Measurements from ENCODE around the gene KATNAL2.

Gene KATNAL2

DNA sequence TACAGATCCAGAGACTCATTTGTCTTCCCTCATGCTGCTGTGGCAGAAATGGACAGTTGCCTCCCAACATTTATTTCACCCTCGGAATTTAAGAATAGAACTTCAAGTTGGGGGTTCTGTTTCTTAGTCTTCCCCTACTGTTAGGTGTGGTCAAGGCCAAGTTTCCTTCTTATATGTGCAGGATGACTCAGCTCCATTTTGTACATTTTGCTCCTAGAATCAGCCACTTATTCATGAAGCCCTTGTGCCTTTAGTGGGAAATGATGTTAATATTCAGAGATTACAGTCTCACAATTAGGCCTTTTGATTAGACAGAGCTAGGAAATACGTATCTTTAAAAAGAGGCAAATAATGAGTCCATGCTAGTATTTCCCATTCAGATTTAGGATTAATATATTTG, 164.2 kb downstream of the KATNAL2 start:
- H3K4me3 ChIP-seq (ENCODE audit: low read length) = no peak overlapping the region
- DNase-seq (ENCODE audit: low read depth) = no peak
- TF ChIP-seq, protein P1, sequence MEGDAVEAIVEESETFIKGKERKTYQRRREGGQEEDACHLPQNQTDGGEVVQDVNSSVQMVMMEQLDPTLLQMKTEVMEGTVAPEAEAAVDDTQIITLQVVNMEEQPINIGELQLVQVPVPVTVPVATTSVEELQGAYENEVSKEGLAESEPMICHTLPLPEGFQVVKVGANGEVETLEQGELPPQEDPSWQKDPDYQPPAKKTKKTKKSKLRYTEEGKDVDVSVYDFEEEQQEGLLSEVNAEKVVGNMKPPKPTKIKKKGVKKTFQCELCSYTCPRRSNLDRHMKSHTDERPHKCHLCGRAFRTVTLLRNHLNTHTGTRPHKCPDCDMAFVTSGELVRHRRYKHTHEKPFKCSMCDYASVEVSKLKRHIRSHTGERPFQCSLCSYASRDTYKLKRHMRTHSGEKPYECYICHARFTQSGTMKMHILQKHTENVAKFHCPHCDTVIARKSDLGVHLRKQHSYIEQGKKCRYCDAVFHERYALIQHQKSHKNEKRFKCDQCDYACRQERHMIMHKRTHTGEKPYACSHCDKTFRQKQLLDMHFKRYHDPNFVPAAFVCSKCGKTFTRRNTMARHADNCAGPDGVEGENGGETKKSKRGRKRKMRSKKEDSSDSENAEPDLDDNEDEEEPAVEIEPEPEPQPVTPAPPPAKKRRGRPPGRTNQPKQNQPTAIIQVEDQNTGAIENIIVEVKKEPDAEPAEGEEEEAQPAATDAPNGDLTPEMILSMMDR (conservative IDR thresholded peaks at IDR 0.05; ENCODE audit: low read depth, low read length) = no peak

DNA sequence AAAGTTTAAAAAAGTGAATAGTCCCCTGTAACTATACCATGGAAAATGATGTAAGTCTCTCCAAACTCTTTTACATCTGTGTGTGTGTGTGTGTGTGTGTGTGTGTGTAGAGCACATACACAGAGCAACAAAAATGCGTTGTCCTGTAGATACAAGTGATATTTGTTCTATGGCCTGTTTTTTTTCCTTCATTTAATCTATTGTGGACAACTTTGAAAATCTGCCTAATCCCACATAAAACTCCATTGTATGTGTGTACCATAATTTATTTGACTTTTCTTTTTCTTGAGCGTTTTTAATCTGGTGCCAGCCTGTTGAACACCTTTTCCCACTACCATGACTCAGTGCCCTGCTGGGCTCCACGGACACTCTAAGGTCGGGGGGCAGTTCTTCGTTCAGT, 170.3 kb downstream of the KATNAL2 start:
- no peak for DNase-seq (ENCODE audit: low read depth)
- H3K4me3 ChIP-seq (ENCODE audit: low read length) = no peak overlapping the region
- TF ChIP-seq, protein P1 (conservative IDR thresholded peaks at IDR 0.05; ENCODE audit: low read depth, low read length) = no peak

DNA sequence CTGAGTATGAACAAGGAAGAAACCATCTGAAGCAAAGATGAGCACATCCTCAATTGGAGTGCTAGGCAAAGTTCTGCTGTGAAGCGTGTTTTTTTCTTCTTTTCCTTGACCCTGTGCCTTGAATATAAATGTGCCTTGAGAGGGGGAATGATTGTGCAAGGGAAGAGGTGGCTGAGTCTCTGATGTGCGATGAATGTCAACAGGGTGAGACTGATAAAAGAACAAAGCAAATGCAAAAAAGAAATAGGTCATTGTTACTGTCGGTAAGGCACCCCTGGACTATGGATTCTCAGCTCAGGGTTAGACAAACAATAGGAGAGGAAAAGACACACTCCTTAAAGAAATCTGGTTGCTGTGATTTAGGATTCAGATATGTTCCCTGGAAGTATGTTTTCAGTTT, 178.4 kb downstream of the KATNAL2 start:
- TF ChIP-seq, protein P1 (conservative IDR thresholded peaks at IDR 0.05; ENCODE audit: low read depth, low read length) = no peak
- H3K4me3 ChIP-seq (ENCODE audit: low read length) = no peak overlapping the region
- DNase-seq (ENCODE audit: low read depth) = no peak

- TF ChIP-seq, protein P1 (conservative IDR thresholded peaks at IDR 0.05; ENCODE audit: low read depth, low read length) = peak; percentile 84
- no peak overlapping the region for H3K4me3 ChIP-seq (ENCODE audit: low read length)
Measured at GRCh38 chr18:47100212-47100831, 182.9 kb downstream of the KATNAL2 start.

GRCh38 chr18:47108373-47108772, 191.0 kb downstream of the KATNAL2 start:
- DNase-seq (ENCODE audit: low read depth) = no peak
- no peak overlapping the region for H3K4me3 ChIP-seq (ENCODE audit: low read length)
- TF ChIP-seq, protein P1 (conservative IDR thresholded peaks at IDR 0.05; ENCODE audit: low read depth, low read length) = no peak

More at GRCh38 chr18:47100212-47100831, 182.9 kb downstream of the KATNAL2 start:
- peak; percentile 13 for DNase-seq (ENCODE audit: low read depth)

- H3K4me3 ChIP-seq (ENCODE audit: low read length) = no peak overlapping the region
- TF ChIP-seq, protein P1 (conservative IDR thresholded peaks at IDR 0.05; ENCODE audit: low read depth, low read length) = no peak
- no peak for DNase-seq (ENCODE audit: low read depth)
Measured at GRCh38 chr18:47108998-47109405, 191.6 kb downstream of the KATNAL2 start.

- TF ChIP-seq, protein P1 (conservative IDR thresholded peaks at IDR 0.05; ENCODE audit: low read depth, low read length) = no peak
- H3K4me3 ChIP-seq (ENCODE audit: low read length) = no peak overlapping the region
- no peak for DNase-seq (ENCODE audit: low read depth)
Measured at GRCh38 chr18:47109720-47110119, 192.3 kb downstream of the KATNAL2 start.
